SK-N-MC (cell line): ENCODE results near the gene PSG1.
"Not testable (repeated sequence)": the region's sequence is repeated elsewhere in the genome, so short reads cannot be mapped to it uniquely, and the experiment has no call there.

ENCODE experiments used
- EZH2 ChIP-seq: fragments of 200-600 bp; sonication (generic); IDR thresholded peaks from one replicate; pipeline ENCODE4 v1.6.1; 2017; ENCODE audit warnings: antibody characterized with exemption
- FOXP2 ChIP-seq: optimal IDR thresholded peaks from 2 replicates; pipeline ENCODE3; 2011; ENCODE audit warnings: mild to moderate bottlenecking, moderate library complexity; ENCODE audit not compliant: insufficient read depth; ENCODE audit errors: extremely low read length, control extremely low read depth
- POLR2AphosphoS5 ChIP-seq: IDR thresholded peaks from 2 replicates; pipeline ENCODE4 v1.6.1; 2012; ENCODE audit warnings: mild to moderate bottlenecking, low read depth, low read length, borderline replicate concordance

GRCh38 chr19:42853231-42853630 lies 26.3 kb downstream of the PSG1 start:
- not testable (repeated sequence) for TF ChIP-seq POLR2AphosphoS5, EZH2, FOXP2
